Measurements from ENCODE around the gene HERPUD1. TPM values are rescaled to one million over a fixed set of nuclear protein-coding genes. Genes with fewer than 3 reads are reported as not detected.
A peak's percentile ranks its signal among the peaks of the same experiment; 100 is the strongest.

HERPUD1 gene
- polyA plus RNA-seq, 1 donor = 103 TPM

GRCh38 chr16:56910112-56910511 is 21.8 kb upstream of the HERPUD1 start:
- no peak overlapping the region for H3K27ac ChIP-seq (ENCODE audit: low read length)
- H3K4me1 ChIP-seq (ENCODE audit: control insufficient read depth, insufficient read depth, low read length) = peaks cover 7% of the 10 kb centered on the region
- H3K4me3 ChIP-seq (ENCODE audit: low read length) = no peak overlapping the region
- WGBS (ENCODE audit: insufficient coverage, low lambda C conversion rate) = 20% methylated on average over 2 of the region's 5 CpGs
- H3K36me3 ChIP-seq (ENCODE audit: control insufficient read depth, insufficient read depth, low read length) = no peaks in the 10 kb centered on the region
- DNase-seq = no peak
- no peaks in the 10 kb centered on the region for H3K9me3 ChIP-seq (ENCODE audit: control insufficient read depth, low read depth, low read length)
- H3K27me3 ChIP-seq (ENCODE audit: control insufficient read depth, insufficient read depth, low read length) = no peaks in the 10 kb centered on the region

GRCh38 chr16:56910654-56911539 is 21.0 kb upstream of the HERPUD1 start:
- Histone ChIP-seq H3K27ac (ENCODE audit: low read length) (peak overlapping the region; percentile 5), H3K27me3 (ENCODE audit: control insufficient read depth, insufficient read depth, low read length) (no peaks in the 10 kb centered on the region), H3K4me1 (ENCODE audit: control insufficient read depth, insufficient read depth, low read length) (peaks cover 7% of the 10 kb centered on the region), H3K4me3 (ENCODE audit: low read length) (no peak overlapping the region), H3K36me3 (ENCODE audit: control insufficient read depth, insufficient read depth, low read length) (no peaks in the 10 kb centered on the region), H3K9me3 (ENCODE audit: control insufficient read depth, low read depth, low read length) (no peaks in the 10 kb centered on the region)
- no peak for DNase-seq
- no CpG with 5 or more reads among the region's 12 CpGs for WGBS (ENCODE audit: insufficient coverage, low lambda C conversion rate)

GRCh38 chr16:56911771-56912571 is 20.0 kb upstream of the HERPUD1 start:
- no peak overlapping the region for H3K4me3 ChIP-seq (ENCODE audit: low read length)
- no peaks in the 10 kb centered on the region for H3K9me3 ChIP-seq (ENCODE audit: control insufficient read depth, low read depth, low read length)
- peaks cover 7% of the 10 kb centered on the region for H3K4me1 ChIP-seq (ENCODE audit: control insufficient read depth, insufficient read depth, low read length)
- H3K36me3 ChIP-seq (ENCODE audit: control insufficient read depth, insufficient read depth, low read length) = no peaks in the 10 kb centered on the region
- no CpG with 5 or more reads among the region's 22 CpGs for WGBS (ENCODE audit: insufficient coverage, low lambda C conversion rate)
- no peak overlapping the region for H3K27ac ChIP-seq (ENCODE audit: low read length)
- no peak for DNase-seq
- H3K27me3 ChIP-seq (ENCODE audit: control insufficient read depth, insufficient read depth, low read length) = no peaks in the 10 kb centered on the region

GRCh38 chr16:56912746-56913708 is 18.9 kb upstream of the HERPUD1 start:
- Histone ChIP-seq H3K9me3 (ENCODE audit: control insufficient read depth, low read depth, low read length) (no peaks in the 10 kb centered on the region), H3K4me1 (ENCODE audit: control insufficient read depth, insufficient read depth, low read length) (peaks cover 7% of the 10 kb centered on the region), H3K27me3 (ENCODE audit: control insufficient read depth, insufficient read depth, low read length) (no peaks in the 10 kb centered on the region), H3K36me3 (ENCODE audit: control insufficient read depth, insufficient read depth, low read length) (no peaks in the 10 kb centered on the region), H3K4me3 (ENCODE audit: low read length) (no peak overlapping the region), H3K27ac (ENCODE audit: low read length) (no peak overlapping the region)
- peak in 1 of 2 donors; percentile 42 for DNase-seq
- WGBS (ENCODE audit: insufficient coverage, low lambda C conversion rate) = no CpG with 5 or more reads among the region's 18 CpGs

DNA sequence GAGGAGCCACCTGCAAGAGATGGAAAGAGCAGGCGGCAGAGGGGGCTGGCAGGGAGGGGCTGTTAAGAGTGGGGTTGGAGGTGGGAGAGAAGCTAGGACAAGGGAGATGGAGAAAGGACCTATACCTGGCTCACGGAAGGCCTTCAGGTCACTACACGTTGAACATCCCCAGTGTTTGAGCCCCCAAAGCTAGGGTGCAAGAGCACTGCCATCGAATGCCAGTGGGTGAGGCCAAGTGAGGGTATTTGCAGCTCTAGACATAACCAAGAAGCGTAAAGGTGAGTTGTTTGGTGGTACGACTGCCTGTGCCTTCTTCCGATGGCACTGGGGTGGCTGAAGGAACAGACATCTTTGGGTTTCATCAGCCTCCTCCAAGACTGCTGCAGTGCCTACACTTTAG is 17.0 kb upstream of the HERPUD1 start:
- Histone ChIP-seq H3K27me3 (ENCODE audit: control insufficient read depth, insufficient read depth, low read length) (no peaks in the 10 kb centered on the region), H3K36me3 (ENCODE audit: control insufficient read depth, insufficient read depth, low read length) (no peaks in the 10 kb centered on the region), H3K27ac (ENCODE audit: low read length) (no peak overlapping the region), H3K4me3 (ENCODE audit: low read length) (no peak overlapping the region), H3K9me3 (ENCODE audit: control insufficient read depth, low read depth, low read length) (no peaks in the 10 kb centered on the region), H3K4me1 (ENCODE audit: control insufficient read depth, insufficient read depth, low read length) (peaks cover 7% of the 10 kb centered on the region)
- WGBS (ENCODE audit: insufficient coverage, low lambda C conversion rate) = no CpG with 5 or more reads among the region's 7 CpGs
- no peak for DNase-seq

GRCh38 chr16:56915336-56916119 is 16.4 kb upstream of the HERPUD1 start:
- Histone ChIP-seq H3K27me3 (ENCODE audit: control insufficient read depth, insufficient read depth, low read length) (no peaks in the 10 kb centered on the region), H3K4me3 (ENCODE audit: low read length) (no peak overlapping the region), H3K4me1 (ENCODE audit: control insufficient read depth, insufficient read depth, low read length) (peaks cover 7% of the 10 kb centered on the region), H3K9me3 (ENCODE audit: control insufficient read depth, low read depth, low read length) (no peaks in the 10 kb centered on the region), H3K36me3 (ENCODE audit: control insufficient read depth, insufficient read depth, low read length) (no peaks in the 10 kb centered on the region), H3K27ac (ENCODE audit: low read length) (no peak overlapping the region)
- 83% methylated on average over 8 of the region's 13 CpGs for WGBS (ENCODE audit: insufficient coverage, low lambda C conversion rate)
- DNase-seq = no peak

GRCh38 chr16:56916571-56917403 is 15.2 kb upstream of the HERPUD1 start:
- Histone ChIP-seq H3K27ac (ENCODE audit: low read length) (no peak overlapping the region), H3K4me3 (ENCODE audit: low read length) (no peak overlapping the region), H3K27me3 (ENCODE audit: control insufficient read depth, insufficient read depth, low read length) (no peaks in the 10 kb centered on the region), H3K9me3 (ENCODE audit: control insufficient read depth, low read depth, low read length) (no peaks in the 10 kb centered on the region), H3K4me1 (ENCODE audit: control insufficient read depth, insufficient read depth, low read length) (peaks cover 7% of the 10 kb centered on the region), H3K36me3 (ENCODE audit: control insufficient read depth, insufficient read depth, low read length) (no peaks in the 10 kb centered on the region)
- DNase-seq = no peak
- WGBS (ENCODE audit: insufficient coverage, low lambda C conversion rate) = no CpG with 5 or more reads among the region's 5 CpGs

- WGBS (ENCODE audit: insufficient coverage, low lambda C conversion rate) = no CpG with 5 or more reads among the region's 12 CpGs
- Histone ChIP-seq H3K27ac (ENCODE audit: low read length) (no peak overlapping the region), H3K27me3 (ENCODE audit: control insufficient read depth, insufficient read depth, low read length) (no peaks in the 10 kb centered on the region), H3K9me3 (ENCODE audit: control insufficient read depth, low read depth, low read length) (no peaks in the 10 kb centered on the region), H3K36me3 (ENCODE audit: control insufficient read depth, insufficient read depth, low read length) (no peaks in the 10 kb centered on the region), H3K4me3 (ENCODE audit: low read length) (no peak overlapping the region), H3K4me1 (ENCODE audit: control insufficient read depth, insufficient read depth, low read length) (no peaks in the 10 kb centered on the region)
- no peak for DNase-seq
Measured at GRCh38 chr16:56918467-56919012, 13.4 kb upstream of the HERPUD1 start.

All from large intestine (tissue), 3 donors.